GM19025 (cell line): ENCODE results near the gene MTREX.

ENCODE experiments used
- ATAC-seq: cut with Tn5 transposase; IDR thresholded peaks from one replicate; pipeline ENCODE4 v1.9.1; 2021; ENCODE audit warnings: mild to moderate bottlenecking, low read depth, moderate library complexity; ENCODE audit not compliant: unreplicated experiment

The MTREX gene

DNA sequence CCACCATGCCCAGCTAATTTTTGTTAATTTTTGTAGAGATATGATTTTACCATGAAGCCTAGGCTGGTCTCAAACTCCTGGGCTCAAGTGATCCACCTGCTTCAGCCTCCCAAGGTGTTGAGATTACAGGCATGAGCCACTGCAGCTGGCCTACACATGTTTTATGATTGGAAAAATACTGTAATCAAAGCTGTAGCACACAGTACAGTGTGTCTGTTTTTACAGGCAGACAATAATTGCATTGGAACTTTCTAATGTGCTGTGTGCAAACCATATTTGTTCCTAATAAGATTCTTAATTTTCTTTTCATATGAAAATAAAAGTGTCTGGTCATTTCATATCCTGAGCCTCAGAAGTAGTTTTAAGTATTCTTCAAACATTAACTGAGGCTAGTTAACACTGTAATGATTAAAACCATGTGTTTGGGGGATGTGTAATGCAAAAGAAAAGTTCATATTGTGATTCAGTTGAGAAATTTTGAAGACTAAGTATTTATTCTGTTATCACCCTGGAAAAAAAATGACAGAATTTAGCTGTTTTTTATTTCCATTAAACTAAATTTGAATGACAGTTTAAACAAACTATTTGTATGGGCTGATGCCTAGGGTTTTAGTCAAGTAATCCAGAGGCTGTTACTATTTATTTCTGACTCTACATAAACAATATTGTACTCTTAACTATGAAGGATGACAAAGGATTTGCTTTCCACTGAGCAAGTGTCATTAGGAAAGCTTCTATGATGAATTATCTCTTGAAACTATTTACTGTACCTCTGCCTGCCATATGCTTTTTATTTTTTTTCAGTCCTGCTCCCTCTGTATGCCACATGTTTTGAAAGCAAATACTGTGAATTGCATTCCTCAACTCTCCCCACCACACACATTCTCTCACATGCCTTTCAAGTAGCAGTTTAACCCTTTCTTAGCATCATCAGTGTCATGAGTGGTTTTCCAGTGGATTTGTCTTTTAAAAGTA, 111.5 kb downstream of the MTREX start:
- no peak for ATAC-seq

DNA sequence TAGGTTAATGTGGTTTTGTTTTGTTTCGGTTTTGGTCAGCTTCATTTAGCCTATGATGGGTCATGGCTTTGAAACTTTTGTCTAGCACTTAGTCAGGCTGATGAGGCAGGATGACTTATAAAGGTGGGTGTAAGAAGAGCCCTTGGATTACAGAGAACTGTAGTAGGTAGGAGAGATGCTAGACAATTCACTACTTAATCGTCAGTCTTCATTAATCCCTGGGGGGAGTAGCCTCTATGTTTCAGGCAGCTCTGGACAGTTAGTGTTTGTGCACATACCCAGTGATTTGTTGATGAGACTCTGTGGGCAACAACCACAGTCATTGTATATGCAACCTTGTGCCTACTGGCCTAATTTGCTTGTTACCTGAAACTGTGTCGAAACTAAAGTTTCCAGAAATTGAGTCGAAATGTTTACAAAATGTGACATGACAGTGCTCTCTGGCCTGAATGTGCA, 113.3 kb downstream of the MTREX start:
- ATAC-seq: no peak

- ATAC-seq: no peak
These were observed 118.7 kb downstream of the MTREX start for GRCh38 chr5:55426455-55426854.

- no peak for ATAC-seq
These were observed 119.4 kb downstream of the MTREX start for GRCh38 chr5:55427157-55427556.

- ATAC-seq: no peak
These were observed 121.4 kb downstream of the MTREX start for GRCh38 chr5:55429221-55429612.

DNA sequence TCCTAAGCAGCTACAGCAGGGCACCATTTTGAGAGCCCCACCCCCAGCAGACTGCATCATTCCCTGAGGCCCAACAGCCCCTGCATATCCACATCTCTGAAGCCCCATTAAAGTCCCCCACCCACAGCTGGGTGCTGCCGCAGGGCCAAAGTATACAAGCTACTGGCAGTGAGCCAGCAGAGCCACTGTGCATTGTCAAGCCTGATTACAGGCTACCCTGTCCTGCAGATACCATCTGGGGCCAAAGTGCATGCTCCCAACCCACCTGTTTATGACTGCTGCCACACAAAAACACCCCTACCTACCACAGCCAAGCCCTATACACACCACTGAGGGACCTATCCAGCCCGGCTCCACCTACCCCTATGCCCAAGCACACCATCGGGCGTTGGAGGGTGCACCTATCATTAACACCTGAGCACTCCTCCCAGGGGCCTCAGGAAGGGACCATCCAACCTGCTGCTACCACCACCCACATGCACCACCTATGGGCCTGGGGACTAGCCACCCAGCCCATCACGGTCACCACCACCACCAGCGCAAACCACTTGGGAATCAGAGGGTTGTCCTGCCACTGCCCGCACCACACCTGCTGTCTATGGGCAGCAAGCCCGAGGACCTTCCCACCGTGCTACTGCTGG, 121.9 kb downstream of the MTREX start:
- no peak for ATAC-seq

DNA sequence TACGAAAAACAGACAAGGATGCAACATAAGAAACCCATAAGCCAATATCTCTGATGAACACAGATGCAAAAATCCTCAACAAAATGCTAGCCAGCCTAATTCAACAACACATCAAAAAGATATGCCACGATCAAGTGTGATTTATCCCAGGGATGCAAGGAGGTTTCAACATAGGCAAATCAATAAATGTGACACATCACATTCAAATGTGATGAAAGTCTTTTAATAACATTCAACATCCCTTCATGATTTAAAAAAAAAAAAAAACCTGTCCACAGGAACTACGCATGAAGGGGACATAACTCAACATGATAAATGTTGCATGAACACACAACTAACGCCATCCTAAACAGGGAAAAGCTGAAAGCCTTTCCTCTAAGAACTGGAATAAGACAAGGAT, 124.8 kb downstream of the MTREX start:
- no peak for ATAC-seq

- ATAC-seq: no peak
These were observed 129.7 kb downstream of the MTREX start for GRCh38 chr5:55437452-55437851.

DNA sequence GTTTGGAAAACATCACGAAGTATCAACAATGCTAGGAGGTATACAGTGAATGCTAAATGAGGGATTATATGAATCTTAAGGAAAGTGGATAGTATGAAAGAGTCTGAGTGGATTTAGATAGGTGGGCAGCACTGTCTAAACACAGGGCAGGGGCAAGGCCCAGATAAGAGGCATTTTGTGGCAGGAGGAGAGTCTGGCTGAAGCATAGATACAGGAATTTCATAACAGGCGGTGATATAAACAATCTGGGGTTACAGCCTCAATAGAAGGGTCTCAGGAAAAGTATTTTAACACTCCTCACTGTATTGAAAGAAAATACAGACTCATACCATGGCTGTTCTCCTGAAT, 130.0 kb downstream of the MTREX start:
- ATAC-seq: no peak

- ATAC-seq: no peak
These were observed 131.2 kb downstream of the MTREX start for GRCh38 chr5:55438998-55439397.

GRCh38 chr5:55440188-55440646, 132.4 kb downstream of the MTREX start:
- ATAC-seq: no peak

- ATAC-seq: no peak
These were observed 133.4 kb downstream of the MTREX start for GRCh38 chr5:55441107-55441771.

DNA sequence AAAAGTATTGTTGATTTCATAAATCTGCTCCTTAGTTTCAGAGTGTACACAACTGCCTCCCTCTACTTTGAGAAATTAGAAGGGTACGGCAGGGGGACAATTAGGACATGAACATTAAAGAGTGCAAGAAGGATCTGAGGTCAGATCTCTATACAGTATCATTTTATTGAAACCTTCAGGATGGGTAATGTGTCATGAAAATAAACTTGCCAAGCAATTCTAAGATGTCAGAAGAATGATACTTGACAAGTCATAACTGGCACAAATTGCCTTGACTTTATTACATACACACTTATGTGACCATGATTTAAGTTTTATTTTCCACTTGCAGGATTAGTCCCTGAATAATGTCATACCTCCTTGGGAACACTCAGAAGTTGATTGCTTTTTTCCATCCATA, 134.2 kb downstream of the MTREX start:
- no peak for ATAC-seq

DNA sequence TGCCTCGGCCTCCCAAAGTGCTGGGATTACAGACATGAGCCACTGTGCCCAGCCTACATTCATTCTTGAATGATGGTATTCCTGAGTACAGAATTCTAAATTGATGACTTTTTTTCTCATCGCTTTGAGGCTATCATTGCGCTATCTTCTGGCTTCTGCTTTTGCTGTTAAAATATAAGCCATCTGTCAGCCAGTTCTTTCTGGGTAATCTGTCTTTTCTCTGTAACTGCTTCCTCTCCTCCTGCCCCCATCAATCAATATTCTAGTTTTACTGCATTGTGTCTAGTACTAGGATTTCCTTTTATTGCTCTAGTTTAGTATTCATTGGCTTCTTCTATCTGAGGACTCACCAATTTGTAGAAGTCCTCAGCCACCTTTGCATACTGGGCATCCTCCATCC, 138.0 kb downstream of the MTREX start:
- ATAC-seq: no peak

DNA sequence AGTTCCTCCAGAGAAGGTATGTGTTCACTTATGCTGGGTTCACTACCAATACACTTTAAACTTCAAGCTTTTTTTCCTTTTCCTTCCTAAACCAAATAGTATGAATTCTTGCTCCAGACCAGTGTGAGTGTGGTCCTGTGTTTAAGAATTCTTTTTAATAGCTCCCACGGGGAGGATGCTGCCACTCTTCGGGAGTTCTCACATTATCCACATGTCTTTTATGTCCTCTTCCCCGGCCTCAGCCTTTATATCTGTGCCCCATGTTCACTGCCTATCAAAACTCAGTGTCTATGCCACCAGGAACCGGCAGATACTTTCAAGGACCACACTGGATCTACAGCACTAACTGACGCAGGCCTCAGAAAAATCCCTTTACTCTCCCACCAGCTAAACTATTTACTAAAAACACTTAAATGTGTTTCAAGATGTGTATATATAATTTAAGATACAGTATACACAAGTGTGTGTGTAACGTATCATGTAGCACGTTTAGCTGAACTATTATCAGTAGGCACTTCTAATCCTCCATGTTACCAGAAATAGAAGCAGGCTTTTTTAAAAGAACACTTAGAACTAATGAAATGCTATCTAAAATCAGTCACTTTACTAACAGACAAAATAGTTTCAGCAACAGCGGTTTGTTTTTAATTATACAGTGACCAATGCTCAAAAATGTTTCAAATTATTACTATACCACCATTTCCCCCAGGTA, 139.0 kb downstream of the MTREX start:
- ATAC-seq: no peak

DNA sequence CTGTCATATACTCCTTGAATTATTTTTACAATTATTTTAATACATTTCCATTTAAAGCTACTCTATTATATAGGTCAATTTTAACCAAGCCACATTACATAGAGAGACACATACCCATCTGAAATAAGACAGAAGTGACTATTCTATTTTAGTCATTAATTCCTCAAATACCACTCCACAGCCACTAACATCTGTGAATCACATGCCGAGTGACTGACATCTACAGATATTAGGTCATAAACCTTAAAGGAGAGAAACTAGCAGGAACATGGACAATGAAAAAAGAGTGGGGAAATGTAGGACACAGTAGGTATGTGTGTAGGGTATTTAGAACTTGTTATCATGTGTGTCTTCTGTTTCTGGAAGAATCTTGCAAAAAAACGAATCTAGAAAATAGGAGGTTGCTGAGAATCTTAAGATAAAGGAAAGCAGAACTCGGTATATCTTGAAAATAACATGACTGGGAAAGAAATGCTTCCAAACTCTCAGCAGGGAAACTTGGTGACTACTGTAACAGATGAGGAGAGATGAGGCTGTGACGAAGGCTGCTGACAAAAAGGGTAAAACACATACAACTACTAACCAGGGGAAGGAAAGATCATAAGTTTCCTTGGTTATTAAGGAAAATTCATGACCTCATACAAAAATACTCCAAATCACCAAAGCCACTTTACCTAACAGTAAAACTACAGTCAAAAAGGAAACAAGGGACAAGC, 142.4 kb downstream of the MTREX start:
- no peak for ATAC-seq

DNA sequence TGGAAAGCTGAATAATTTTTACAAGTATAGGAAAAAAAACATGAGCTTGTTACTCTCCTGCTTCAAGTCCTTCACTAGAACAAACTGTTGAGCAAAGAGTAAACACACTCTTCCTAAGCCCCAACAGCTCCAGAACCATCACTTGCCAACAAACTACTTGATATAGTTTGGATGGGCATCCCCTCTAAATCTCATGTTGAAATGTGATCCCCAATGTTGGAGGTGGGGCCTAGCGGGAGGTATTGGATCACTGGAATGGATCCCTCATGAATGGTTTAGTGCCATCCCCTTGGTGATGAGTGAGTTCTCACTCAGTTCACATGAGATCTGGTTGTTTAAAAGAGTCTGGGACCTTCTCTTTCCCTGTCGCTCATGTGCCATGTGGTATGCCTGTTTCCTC, 144.2 kb downstream of the MTREX start:
- no peak for ATAC-seq

GRCh38 chr5:55453211-55453610, 145.4 kb downstream of the MTREX start:
- ATAC-seq: no peak

DNA sequence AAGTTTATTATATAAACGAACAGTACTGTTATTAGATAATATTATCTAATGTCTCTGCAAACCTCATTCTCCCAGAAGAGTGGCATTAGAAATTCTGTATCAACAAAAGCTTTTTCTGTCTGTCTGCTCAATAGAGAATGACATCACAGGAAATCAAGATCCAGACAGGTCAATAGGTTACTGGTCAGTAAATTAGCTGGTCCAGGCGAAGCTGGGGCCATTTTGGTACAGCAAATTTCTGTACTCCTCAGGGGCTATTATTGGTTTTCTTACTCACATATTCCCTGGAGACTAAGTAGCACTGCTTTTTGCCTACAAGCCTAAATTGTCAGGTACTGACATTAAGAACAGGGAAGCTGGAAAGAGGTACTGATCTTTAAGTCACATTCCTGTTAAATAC, 146.5 kb downstream of the MTREX start:
- no peak for ATAC-seq
